Esophagus muscularis mucosa (tissue), 4 donors: ENCODE measurements around the gene MCF2L. TPM values are rescaled to one million over a fixed set of nuclear protein-coding genes. Genes with fewer than 3 reads are reported as not detected.

ENCODE experiments used
- DNase-seq: peaks from one replicate; pipeline ENCODE4 v3.0.0-alpha.2; 2017; ENCODE audit errors: extremely low spot score
- H3K27ac ChIP-seq, 4 donors: fragments of 200-600 bp; sonication (generic); replicated peaks in 1 of 4; 1 replicate in 3 of 4; 2 replicates in 1 of 4; pipeline ENCODE4 v1.5.1; 2016 to 2019; ENCODE audit warnings: mild to moderate bottlenecking in 1 of 4
- H3K27me3 ChIP-seq, 4 donors: fragments of 200-600 bp; sonication (generic); one replicate each; pipeline versions ENCODE4 v1.5.1 to v1.6.0; 2016 to 2019
- H3K36me3 ChIP-seq, 4 donors: fragments of 200-600 bp; sonication (generic); one replicate each; pipeline ENCODE4 v1.5.1; 2016 to 2019
- H3K4me1 ChIP-seq, 4 donors: fragments of 200-600 bp; sonication (generic); one replicate each; pipeline ENCODE4 v1.5.1; 2016 to 2019
- H3K4me3 ChIP-seq, 4 donors: fragments of 200-600 bp; sonication (generic); 1 replicate in 2 of 4; 2 replicates in 2 of 4; pipeline ENCODE4 v1.5.1; 2016 to 2019; ENCODE audit warnings: mild to moderate bottlenecking in 4 of 4, moderate library complexity in 1 of 4
- H3K9me3 ChIP-seq, 4 donors: fragments of 200-600 bp; sonication (generic); 1 replicate in 3 of 4; 2 replicates in 1 of 4; pipeline ENCODE4 v1.5.1; 2016 to 2019
- EP300 ChIP-seq: sonication (generic); formaldehyde crosslinking; IDR thresholded peaks from one replicate; pipeline ENCODE4 v1.6.1; 2017; ENCODE audit warnings: antibody characterized with exemption
- POLR2A ChIP-seq: fragments of 450-650 bp; IDR thresholded peaks from one replicate; pipeline ENCODE4 v1.6.1; 2017; ENCODE audit warnings: antibody characterized with exemption, moderate library complexity, mild to moderate bottlenecking, low read depth
- POLR2AphosphoS5 ChIP-seq, 2 donors: sonication (generic); formaldehyde crosslinking; IDR thresholded peaks; one replicate each; pipeline ENCODE4 v1.6.1; 2017; ENCODE audit warnings: antibody characterized with exemption in 2 of 2
- WGBS: methylation state at CpG from one replicate; pipeline ENCODE4 v1.1.5; 2018; 5-methylcytosine and 5-hydroxymethylcytosine counted together
- intact Hi-C: fragments of 100-400 bp; cut with DNase I; formaldehyde crosslinking; loops from one replicate; pipeline ENCODE4 v1.15.1; 2023
- total RNA-seq, 4 donors: library from RNA; depleted of rRNA; stranded (reverse); fragments of >200 nt; gene quantifications; one replicate each; pipeline versions ENCODE4 v1.1.0 to v1.2.1, GENCODE V29; 2016
- TF ChIP-seq, protein P1 (sequence below), 3 experiments: fragments of 200-600 bp in 2 of 3; fragments of 450-650 bp in 1 of 3; sonication (generic) in 2 of 3; IDR thresholded peaks; one replicate each; pipeline ENCODE4 v1.5.1; 2017 to 2019; ENCODE audit warnings: antibody characterized with exemption in 3 of 3, mild to moderate bottlenecking in 2 of 3, moderate library complexity in 1 of 3

Gene MCF2L
- total RNA-seq, 4 donors from 2014 or later, result 14.5 to 38.6 (median 26.7) TPM

DNA sequence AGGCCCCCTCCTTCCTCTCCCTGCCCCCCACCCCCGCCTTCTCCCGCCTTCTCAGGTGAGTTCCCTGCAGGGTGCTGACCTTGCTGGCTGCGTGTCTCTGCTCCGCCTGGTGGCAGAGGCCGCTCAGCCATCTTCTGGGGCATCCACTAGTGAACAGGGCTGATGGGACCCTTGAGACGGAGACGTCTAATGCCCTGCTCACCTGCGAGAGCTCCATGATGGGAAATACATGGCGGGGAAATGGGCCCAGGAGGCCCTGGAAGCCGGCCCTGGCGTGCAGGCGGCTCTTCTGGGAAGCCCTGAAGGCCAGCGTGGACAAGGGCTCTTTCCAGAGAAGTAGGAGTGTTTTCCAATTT is 121.4 kb downstream of the MCF2L start:
- no peak for DNase-seq

DNA sequence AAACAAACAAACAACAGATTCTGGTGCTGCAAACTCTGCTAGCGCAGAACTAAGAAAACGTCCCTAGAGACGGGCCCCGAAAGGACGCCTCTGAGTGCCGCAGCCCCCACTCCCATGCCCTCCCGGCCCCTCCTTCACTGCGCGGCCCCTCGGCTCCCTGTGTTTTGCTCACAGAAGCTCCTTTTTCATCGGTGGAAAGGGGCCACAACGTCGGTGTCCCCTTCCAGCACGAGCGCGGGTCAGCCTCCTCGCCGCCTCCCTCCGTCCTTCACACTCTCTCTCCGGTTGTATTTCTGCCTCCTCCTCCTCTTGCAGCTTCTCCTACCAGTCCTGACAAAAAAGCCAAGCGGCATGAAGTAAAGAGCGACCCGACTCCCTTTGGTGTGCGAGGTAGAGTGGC is 121.8 kb downstream of the MCF2L start:
- H3K4me3 ChIP-seq, result no peak overlapping the region
- peaks cover 0 to 50% (median 0%) of the 10 kb centered on the region in 4 donors for H3K27me3 ChIP-seq
- 90% methylated on average over 24 of the region's 24 CpGs for WGBS
- no peaks in the 10 kb centered on the region for H3K9me3 ChIP-seq
- no peak overlapping the region for H3K27ac ChIP-seq
- intact Hi-C loops, result no loop called here
- no peak for DNase-seq
- no peaks in the 10 kb centered on the region for H3K4me1 ChIP-seq
- no peak for TF ChIP-seq POLR2A
- H3K36me3 ChIP-seq, result peaks cover 0 to 88% (median 18%) of the 10 kb centered on the region in 4 donors

More for the DNA sequence above, 121.4 kb downstream of the MCF2L start:
- Histone ChIP-seq H3K27me3 (peaks cover 0 to 48% (median 0%) of the 10 kb centered on the region in 4 donors), H3K9me3 (no peaks in the 10 kb centered on the region), H3K27ac (no peak overlapping the region), H3K4me3 (no peak overlapping the region), H3K36me3 (peaks cover 0 to 85% (median 18%) of the 10 kb centered on the region in 4 donors), H3K4me1 (no peaks in the 10 kb centered on the region)
- no peak for TF ChIP-seq POLR2A
- TF ChIP-seq, protein P1, sequence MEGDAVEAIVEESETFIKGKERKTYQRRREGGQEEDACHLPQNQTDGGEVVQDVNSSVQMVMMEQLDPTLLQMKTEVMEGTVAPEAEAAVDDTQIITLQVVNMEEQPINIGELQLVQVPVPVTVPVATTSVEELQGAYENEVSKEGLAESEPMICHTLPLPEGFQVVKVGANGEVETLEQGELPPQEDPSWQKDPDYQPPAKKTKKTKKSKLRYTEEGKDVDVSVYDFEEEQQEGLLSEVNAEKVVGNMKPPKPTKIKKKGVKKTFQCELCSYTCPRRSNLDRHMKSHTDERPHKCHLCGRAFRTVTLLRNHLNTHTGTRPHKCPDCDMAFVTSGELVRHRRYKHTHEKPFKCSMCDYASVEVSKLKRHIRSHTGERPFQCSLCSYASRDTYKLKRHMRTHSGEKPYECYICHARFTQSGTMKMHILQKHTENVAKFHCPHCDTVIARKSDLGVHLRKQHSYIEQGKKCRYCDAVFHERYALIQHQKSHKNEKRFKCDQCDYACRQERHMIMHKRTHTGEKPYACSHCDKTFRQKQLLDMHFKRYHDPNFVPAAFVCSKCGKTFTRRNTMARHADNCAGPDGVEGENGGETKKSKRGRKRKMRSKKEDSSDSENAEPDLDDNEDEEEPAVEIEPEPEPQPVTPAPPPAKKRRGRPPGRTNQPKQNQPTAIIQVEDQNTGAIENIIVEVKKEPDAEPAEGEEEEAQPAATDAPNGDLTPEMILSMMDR (IDR thresholded peaks at IDR 0.05), result no peak
- TF ChIP-seq EP300, result no peak
- no peak for TF ChIP-seq POLR2AphosphoS5 (IDR thresholded peaks at IDR 0.05)
- 89% methylated on average over 8 of the region's 13 CpGs for WGBS
- intact Hi-C loops, result no loop called here

DNA sequence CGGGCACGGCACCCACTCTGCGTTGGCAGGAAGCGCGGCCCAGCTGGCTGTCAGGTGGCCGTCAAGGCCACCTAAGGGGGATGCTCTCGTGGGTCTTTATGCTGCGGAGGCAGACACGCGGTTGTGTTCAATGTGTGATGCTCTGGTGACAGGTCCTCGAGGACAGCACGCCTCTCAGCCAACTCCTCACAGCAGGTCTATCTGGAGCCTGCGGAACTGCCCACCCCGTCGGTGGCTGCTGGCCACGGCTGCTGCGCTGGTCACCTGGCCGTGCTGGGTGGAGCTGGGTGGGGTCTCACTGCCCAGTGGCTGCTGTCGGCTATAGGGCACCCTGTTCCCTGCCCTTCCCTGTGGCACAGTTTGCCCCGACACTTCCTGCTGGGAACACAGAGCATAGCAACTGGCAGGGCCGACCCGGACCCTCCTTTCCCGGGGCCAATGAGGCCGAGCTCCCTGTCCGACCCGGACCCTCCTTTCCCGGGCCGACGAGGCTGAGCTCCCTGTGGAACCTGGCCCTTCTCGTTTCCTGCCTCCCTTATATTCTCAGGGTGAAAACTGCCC is 122.3 kb downstream of the MCF2L start:
- WGBS, result 84% methylated on average over 18 of the region's 30 CpGs
- intact Hi-C loops, result no loop called here
- H3K27ac ChIP-seq, result no peak overlapping the region
- no peak for DNase-seq
- no peaks in the 10 kb centered on the region for H3K9me3 ChIP-seq
- TF ChIP-seq EP300 (no peak), POLR2AphosphoS5 (IDR thresholded peaks at IDR 0.05) (no peak), POLR2A (no peak)
- TF ChIP-seq, protein P1 (IDR thresholded peaks at IDR 0.05), result no peak
- peaks cover 0 to 88% (median 19%) of the 10 kb centered on the region in 4 donors for H3K36me3 ChIP-seq
- no peak overlapping the region for H3K4me3 ChIP-seq
- peaks cover 0 to 50% (median 0%) of the 10 kb centered on the region in 4 donors for H3K27me3 ChIP-seq
- no peaks in the 10 kb centered on the region for H3K4me1 ChIP-seq

DNA sequence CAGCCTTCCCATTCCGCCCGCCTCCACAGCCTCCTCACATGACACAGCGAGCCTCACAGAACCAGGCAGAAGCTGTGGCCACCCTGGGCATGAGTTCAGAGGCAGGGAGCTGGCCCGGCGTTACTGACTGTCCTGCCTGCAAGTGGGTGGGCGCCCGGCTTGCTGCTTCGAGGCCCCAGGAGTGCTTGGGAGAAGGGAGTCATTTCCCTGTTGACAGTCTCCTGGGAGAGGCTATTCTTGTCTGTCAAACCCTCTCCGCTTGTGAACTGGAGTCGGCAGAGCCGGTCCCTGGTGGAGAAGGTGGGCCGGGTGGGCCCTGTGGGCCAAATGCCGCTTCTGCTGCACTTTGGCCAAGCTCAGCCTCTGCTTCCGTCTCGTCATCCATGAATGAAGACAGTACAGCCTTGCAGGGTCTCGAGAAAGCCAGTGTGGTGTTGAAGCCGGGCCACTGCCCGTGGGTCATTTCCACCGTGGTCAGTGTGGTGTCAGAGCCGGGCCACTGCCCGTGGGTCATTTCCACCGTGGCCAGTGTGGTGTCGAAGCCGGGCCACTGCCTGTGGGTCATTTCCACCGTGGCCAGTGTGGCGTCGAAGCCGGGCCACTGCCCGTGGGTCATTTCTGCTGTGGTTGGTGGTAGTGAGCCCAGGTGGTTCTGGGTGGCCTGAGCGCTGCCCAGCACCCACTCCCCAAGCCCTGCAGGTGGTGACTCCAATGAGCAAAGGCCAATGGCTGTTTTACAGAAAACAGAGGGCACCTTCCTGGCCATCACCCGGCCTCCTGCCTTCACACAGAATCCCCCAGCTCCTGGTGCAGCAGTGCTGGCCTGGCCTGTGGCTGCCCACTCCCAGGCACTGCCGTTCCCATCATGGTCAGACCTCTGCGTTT is 123.1 kb downstream of the MCF2L start:
- Histone ChIP-seq H3K27me3 (peaks cover 0 to 51% (median 0%) of the 10 kb centered on the region in 4 donors), H3K9me3 (no peaks in the 10 kb centered on the region), H3K27ac (no peak overlapping the region), H3K36me3 (peaks cover 0 to 86% (median 20%) of the 10 kb centered on the region in 4 donors), H3K4me1 (no peaks in the 10 kb centered on the region), H3K4me3 (no peak overlapping the region)
- no peak for TF ChIP-seq POLR2AphosphoS5 (IDR thresholded peaks at IDR 0.05)
- TF ChIP-seq POLR2A, result no peak
- TF ChIP-seq EP300, result no peak
- TF ChIP-seq, protein P1 (IDR thresholded peaks at IDR 0.05), result no peak
- 89% methylated on average over 23 of the region's 33 CpGs for WGBS
- DNase-seq, result no peak
- intact Hi-C loops, result no loop called here
